Activated naive CD8-positive, alpha-beta T cell treated with anti-CD3 and anti-CD28 coated beads, Interleukin-2, amount 50 U/mL, for 24 hours (primary cell): ENCODE data around the gene TOR2A.

ENCODE experiments used
- ATAC-seq: fragments of 150-1000 bp; cut with Tn5 transposase; one replicate; pipeline ENCODE4 v1.10.0; 2021
- DNase-seq: peaks from one replicate; pipeline ENCODE4 v3.0.0; 2021
- H3K27ac Mint-ChIP-seq: one replicate; pipeline ENCODE4 v1.8.0; 2021; ENCODE audit warnings: mild to moderate bottlenecking, mixed read lengths
- H3K27me3 Mint-ChIP-seq: one replicate; pipeline ENCODE4 v1.8.0; 2021; ENCODE audit warnings: mixed read lengths
- H3K36me3 Mint-ChIP-seq: one replicate; pipeline ENCODE4 v1.8.0; 2021; ENCODE audit warnings: low read depth, mixed read lengths
- H3K4me1 Mint-ChIP-seq: one replicate; pipeline ENCODE4 v1.8.0; 2021; ENCODE audit warnings: mixed read lengths
- H3K4me3 Mint-ChIP-seq: one replicate; pipeline ENCODE4 v1.8.0; 2021; ENCODE audit warnings: mild to moderate bottlenecking, moderate library complexity, mixed read lengths
- H3K9me3 Mint-ChIP-seq: one replicate; pipeline ENCODE4 v1.8.0; 2021; ENCODE audit warnings: mixed read lengths

Gene TOR2A

DNA sequence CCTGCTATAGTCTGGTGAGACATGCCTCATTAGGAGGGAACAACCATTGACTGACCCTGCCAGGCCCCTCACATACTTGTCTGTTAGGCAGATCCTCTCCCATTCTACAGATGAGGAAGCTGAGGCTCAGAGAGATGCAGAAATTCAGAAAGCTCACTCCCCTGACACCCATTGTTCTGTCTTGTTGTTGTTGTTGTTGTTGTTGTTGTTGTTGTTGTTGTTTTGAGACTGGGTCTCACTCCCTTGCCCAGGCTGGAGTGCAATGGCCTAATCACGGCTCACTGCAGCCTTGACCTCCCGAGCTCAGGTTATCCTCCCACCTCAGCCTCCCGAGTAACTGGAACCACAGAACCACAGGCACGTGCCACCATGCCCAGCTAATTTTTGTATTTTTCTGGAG is 41.4 kb downstream of the TOR2A start:
- H3K4me3 Mint-ChIP-seq = no peak overlapping the region
- H3K27ac Mint-ChIP-seq = no peak overlapping the region
- ATAC-seq (no peak), DNase-seq (no peak)
- peaks cover 2% of the 10 kb centered on the region for H3K4me1 Mint-ChIP-seq
- no peaks in the 10 kb centered on the region for H3K9me3 Mint-ChIP-seq
- H3K27me3 Mint-ChIP-seq = no peaks in the 10 kb centered on the region
- no peaks in the 10 kb centered on the region for H3K36me3 Mint-ChIP-seq

DNA sequence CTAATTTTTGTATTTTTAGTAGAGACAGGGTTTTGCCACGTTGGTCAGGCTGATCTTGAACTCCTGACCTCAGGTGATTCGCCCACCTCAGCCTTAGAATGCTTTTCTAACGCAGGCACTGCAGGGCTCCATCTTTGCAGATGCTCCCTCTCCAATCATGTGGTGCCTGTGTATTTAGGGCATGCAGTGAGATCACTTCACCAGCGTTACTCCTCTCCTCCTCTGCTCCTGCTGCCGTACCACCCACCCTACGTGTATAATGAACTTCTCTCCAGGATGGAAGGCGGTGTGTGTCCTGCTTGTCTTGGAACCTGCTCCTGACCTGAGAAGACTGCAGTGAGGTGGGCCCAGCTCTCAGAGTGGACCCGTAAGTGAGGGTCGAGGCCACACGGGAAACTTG is 42.0 kb downstream of the TOR2A start:
- Mint-ChIP-seq H3K27me3 (no peaks in the 10 kb centered on the region), H3K36me3 (no peaks in the 10 kb centered on the region), H3K4me3 (no peak overlapping the region), H3K4me1 (peaks cover under 1% of the 10 kb centered on the region), H3K27ac (no peak overlapping the region), H3K9me3 (no peaks in the 10 kb centered on the region)
- ATAC-seq (no peak), DNase-seq (no peak)

DNA sequence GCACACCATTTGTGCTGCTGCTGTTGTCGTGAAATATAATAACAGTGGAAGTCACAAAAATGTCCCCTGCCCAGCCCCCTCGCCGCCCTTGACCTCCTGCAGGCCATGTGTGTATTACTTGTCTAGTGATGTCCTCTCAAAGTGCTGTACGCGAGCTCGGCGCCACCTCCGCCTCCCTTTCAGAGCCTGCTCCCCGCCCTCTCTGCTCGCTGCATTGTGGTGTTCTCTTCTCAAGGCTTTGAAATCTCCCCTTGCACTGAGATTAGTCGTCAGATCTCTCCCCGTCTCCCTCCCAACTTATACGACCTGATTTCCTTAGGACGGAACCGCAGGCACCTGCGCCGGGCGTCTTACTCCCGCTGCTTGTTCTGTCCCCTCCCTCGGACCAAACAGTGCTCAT is 43.0 kb downstream of the TOR2A start:
- Mint-ChIP-seq H3K9me3 (no peaks in the 10 kb centered on the region), H3K27me3 (no peaks in the 10 kb centered on the region), H3K4me1 (no peaks in the 10 kb centered on the region), H3K27ac (no peak overlapping the region), H3K4me3 (no peak overlapping the region), H3K36me3 (no peaks in the 10 kb centered on the region)
- DNase-seq (no peak), ATAC-seq (no peak)

DNA sequence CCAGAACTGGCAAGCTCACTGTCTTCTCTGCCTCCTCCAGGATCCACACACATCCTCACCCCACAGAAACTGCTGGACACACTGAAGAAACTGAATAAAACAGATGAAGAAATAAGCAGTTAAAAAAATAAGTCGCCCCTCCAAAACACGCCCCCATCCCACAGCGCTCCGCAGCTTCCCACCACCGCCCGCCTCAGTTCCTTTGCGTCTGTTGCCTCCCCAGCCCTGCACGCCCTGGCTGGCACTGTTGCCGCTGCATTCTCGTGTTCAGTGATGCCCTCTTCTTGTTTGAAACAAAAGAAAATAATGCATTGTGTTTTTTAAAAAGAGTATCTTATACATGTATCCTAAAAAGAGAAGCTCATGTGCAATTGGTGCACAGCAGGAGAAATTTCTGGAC is 44.4 kb downstream of the TOR2A start:
- ATAC-seq (no peak), DNase-seq (no peak)
- Mint-ChIP-seq H3K27ac (no peak overlapping the region), H3K9me3 (no peaks in the 10 kb centered on the region), H3K4me3 (no peak overlapping the region), H3K27me3 (no peaks in the 10 kb centered on the region), H3K4me1 (no peaks in the 10 kb centered on the region), H3K36me3 (peaks cover 1% of the 10 kb centered on the region)

DNA sequence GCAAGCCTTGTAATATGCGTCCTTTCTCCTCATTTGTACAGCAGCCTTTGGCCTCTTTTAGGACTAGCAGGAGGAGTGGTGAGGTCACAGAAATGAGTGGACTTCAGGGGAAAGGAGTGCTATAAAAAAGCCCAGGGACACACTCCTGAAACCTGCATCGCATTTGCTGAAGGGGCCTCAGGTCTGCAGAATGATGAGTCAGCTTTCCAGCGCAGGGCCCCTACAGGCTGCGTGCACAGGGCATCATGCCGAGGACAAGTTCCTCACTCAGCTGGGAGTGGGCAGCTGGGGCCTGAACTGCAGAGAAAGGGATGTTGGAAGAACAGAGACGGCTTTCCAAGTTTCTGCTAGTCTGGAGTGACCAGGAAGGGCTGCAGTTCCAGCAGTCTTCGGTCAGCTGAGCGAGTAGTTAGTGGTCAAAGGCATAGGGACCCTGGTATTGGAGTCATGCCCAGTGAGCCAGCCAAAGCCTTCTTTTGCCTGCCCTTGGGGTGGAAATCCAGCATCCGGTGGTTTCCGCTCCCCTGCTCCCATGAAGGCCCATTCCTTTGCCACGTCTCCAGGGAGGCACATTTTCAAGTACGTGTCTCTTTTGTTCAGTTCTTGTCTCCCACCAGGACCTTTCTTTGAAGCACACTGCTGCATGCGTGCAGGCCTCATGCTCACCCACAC is 45.6 kb downstream of the TOR2A start:
- Mint-ChIP-seq H3K4me1 (no peaks in the 10 kb centered on the region), H3K36me3 (peaks cover 1% of the 10 kb centered on the region), H3K9me3 (no peaks in the 10 kb centered on the region), H3K27me3 (no peaks in the 10 kb centered on the region), H3K4me3 (no peak overlapping the region), H3K27ac (no peak overlapping the region)
- DNase-seq (no peak), ATAC-seq (no peak)

DNA sequence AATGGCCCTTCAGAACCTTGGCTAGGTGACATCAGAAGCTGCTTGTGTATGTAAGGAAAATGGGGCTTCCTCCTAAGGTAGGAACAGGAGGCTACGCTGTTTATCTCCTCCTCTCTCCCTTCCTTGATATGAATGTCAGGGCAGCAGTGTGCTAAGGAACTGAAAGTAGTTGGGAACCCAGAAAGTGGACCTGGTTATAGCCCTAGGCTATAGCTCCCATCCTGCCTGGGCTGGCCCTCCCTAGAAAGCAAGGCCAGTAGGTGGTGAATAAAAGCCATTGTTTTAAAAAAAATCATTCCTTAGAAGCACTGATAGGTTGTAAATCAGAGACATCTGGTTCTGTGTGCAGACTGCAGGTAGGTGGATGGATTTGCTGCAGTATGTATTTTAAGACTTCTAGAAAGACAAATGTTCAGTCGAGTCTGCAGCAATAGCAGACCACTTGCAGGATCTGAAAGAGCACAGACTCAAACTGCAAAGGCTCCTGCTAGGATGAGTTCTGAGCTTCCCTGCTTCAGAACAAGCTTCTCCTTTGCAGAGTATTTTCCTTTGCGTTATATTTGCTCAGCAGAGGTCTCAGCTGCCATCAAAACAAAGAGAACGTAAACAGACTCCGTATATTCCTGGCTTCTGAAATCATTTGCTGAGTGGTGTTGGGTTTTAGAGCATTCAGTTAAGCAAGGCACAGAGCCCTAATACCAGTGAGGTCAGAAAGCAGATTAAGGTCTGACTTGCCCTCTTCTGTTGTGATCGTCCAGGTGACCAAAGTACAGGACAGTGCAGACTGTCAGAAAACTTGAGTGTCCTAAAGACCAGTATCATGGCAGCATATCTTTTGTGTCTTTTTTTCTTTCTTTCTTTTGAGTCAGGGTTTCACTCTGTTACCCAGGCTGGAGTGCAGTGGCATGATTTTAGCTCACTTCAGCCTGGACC is 48.4 kb downstream of the TOR2A start:
- no peak for ATAC-seq
- no peaks in the 10 kb centered on the region for H3K9me3 Mint-ChIP-seq
- peaks cover 1% of the 10 kb centered on the region for H3K36me3 Mint-ChIP-seq
- DNase-seq = no peak
- H3K4me3 Mint-ChIP-seq = no peak overlapping the region
- no peaks in the 10 kb centered on the region for H3K27me3 Mint-ChIP-seq
- no peaks in the 10 kb centered on the region for H3K4me1 Mint-ChIP-seq
- no peak overlapping the region for H3K27ac Mint-ChIP-seq

DNA sequence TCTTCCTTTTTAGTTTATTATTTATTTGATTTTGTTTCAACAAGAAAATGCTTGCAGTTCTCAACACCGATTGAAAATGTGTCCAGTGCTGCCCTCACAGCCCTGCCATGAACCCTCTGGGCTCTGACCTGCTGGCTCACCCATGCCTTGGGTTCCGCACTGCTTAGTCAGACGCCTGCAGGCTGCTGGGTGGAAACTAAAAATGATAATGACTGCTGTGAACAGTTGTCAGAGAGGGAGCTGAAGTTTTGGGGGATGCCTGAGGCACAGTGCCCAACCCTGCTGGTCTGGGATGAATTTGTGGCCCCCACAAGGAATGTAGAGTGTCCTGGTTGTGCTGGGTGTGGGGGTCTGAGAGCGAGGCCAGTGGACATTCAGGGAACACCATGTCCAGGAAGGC is 50.5 kb downstream of the TOR2A start:
- DNase-seq = no peak
- Mint-ChIP-seq H3K27ac (no peak overlapping the region), H3K9me3 (no peaks in the 10 kb centered on the region), H3K27me3 (no peaks in the 10 kb centered on the region), H3K36me3 (peaks cover 1% of the 10 kb centered on the region), H3K4me3 (no peak overlapping the region), H3K4me1 (no peaks in the 10 kb centered on the region)
- no peak for ATAC-seq

DNA sequence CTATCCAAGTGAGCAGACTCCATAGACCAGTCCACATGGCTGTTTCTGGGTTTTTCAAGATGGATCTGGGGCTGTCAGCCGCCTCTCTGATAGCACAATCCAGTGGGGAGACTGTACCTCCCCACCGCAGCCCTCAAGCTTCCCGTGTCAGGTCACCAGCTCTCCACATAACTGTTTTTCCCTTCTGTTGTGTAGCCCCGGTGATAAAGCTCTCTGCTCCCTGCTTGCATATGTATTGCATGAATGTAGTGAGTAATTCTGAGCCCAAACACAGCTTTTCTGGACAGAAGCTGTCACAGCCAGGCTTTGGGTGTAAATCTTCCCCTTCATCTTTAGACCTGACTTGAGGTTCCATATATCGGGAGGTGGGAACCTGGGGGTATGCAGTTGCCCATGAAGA is 51.4 kb downstream of the TOR2A start:
- ATAC-seq = no peak
- Mint-ChIP-seq H3K4me1 (no peaks in the 10 kb centered on the region), H3K9me3 (no peaks in the 10 kb centered on the region), H3K27me3 (no peaks in the 10 kb centered on the region), H3K4me3 (no peak overlapping the region), H3K27ac (no peak overlapping the region), H3K36me3 (peaks cover 1% of the 10 kb centered on the region)
- DNase-seq = no peak

DNA sequence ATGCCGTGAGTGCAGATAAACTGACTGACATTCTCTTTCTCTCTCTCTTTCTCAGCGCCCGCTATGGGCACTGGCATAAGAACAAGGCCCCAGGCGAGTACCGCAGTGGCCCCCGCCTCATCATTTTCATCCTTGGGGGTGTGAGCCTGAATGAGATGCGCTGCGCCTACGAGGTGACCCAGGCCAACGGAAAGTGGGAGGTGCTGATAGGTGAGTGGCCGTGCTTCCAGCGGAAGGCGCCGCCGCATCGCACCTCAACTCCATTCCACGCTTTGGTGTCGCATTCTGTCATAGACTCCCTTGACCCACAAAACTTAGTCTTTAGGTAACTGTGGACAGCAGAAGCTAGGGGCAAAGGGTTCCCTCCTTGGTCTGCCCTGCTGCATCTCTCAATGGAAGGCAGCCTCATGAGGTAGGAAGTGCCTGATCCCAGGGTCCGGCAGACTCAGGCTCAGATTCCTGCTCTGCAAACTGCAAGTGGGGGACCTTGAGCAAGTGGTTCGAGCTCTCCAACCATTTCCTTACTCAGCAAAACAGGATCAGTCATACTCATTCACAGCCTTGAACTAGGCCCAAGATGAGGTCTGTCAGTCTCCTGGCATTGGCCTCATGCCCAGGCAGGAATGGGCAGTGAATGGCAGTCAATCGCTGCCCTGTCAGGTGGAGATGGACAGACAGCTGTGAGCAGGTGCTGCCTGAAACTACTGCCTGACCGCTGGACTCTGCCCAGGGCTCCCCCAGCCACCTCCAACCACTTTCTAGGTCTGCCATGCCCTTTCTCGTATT is 52.5 kb downstream of the TOR2A start:
- DNase-seq (no peak), ATAC-seq (no peak)
- Mint-ChIP-seq H3K27me3 (no peaks in the 10 kb centered on the region), H3K27ac (no peak overlapping the region), H3K4me3 (no peak overlapping the region), H3K36me3 (peaks cover 1% of the 10 kb centered on the region), H3K4me1 (no peaks in the 10 kb centered on the region), H3K9me3 (no peaks in the 10 kb centered on the region)
